GM18517 (cell line): Measurements from ENCODE around the gene BAIAP2L1.
"Not testable (repeated sequence)": the region's sequence is repeated elsewhere in the genome, so short reads cannot be mapped to it uniquely, and the experiment has no call there.

Experiments
- ATAC-seq: cut with Tn5 transposase; IDR thresholded peaks from one replicate; pipeline ENCODE4 v1.9.1; 2021; ENCODE audit warnings: mild to moderate bottlenecking, moderate library complexity; ENCODE audit not compliant: unreplicated experiment

Gene BAIAP2L1

GRCh38 chr7:98399890-98400541, 874 bp downstream of the BAIAP2L1 start:
- no peak for ATAC-seq

GRCh38 chr7:98399462-98399861, 1.4 kb downstream of the BAIAP2L1 start:
- ATAC-seq, result no peak

GRCh38 chr7:98398567-98399372, 2.1 kb downstream of the BAIAP2L1 start:
- no peak for ATAC-seq

- ATAC-seq, result no peak
These were observed 4.1 kb downstream of the BAIAP2L1 start for GRCh38 chr7:98396768-98397167.

GRCh38 chr7:98395951-98396350, 4.9 kb downstream of the BAIAP2L1 start:
- no peak for ATAC-seq

GRCh38 chr7:98395481-98395880, 5.4 kb downstream of the BAIAP2L1 start:
- no peak for ATAC-seq

- ATAC-seq, result no peak
These were observed 6.5 kb downstream of the BAIAP2L1 start for GRCh38 chr7:98394377-98394836.

GRCh38 chr7:98387544-98388226, 13.2 kb downstream of the BAIAP2L1 start:
- ATAC-seq, result no peak

GRCh38 chr7:98387131-98387530, 13.8 kb downstream of the BAIAP2L1 start:
- ATAC-seq, result no peak

- not testable (repeated sequence) for ATAC-seq
These were observed 15.4 kb downstream of the BAIAP2L1 start for GRCh38 chr7:98385532-98385931.

GRCh38 chr7:98378210-98378819, 22.6 kb downstream of the BAIAP2L1 start:
- ATAC-seq, result no peak

GRCh38 chr7:98376711-98377110, 24.2 kb downstream of the BAIAP2L1 start:
- no peak for ATAC-seq

GRCh38 chr7:98375664-98376063, 25.2 kb downstream of the BAIAP2L1 start:
- no peak for ATAC-seq

GRCh38 chr7:98374285-98374680, 26.6 kb downstream of the BAIAP2L1 start:
- ATAC-seq, result no peak

GRCh38 chr7:98372993-98373392, 27.9 kb downstream of the BAIAP2L1 start:
- ATAC-seq, result no peak

GRCh38 chr7:98369726-98370125, 31.2 kb downstream of the BAIAP2L1 start:
- no peak for ATAC-seq

- ATAC-seq, result no peak
These were observed 32.2 kb downstream of the BAIAP2L1 start for GRCh38 chr7:98368716-98369115.

- no peak for ATAC-seq
These were observed 34.3 kb downstream of the BAIAP2L1 start for GRCh38 chr7:98366562-98366938.

GRCh38 chr7:98365863-98366561, 34.9 kb downstream of the BAIAP2L1 start:
- ATAC-seq, result no peak

GRCh38 chr7:98364220-98364619, 36.7 kb downstream of the BAIAP2L1 start:
- no peak for ATAC-seq

- no peak for ATAC-seq
These were observed 38.4 kb downstream of the BAIAP2L1 start for GRCh38 chr7:98362517-98362916.
